ENCODE data around the gene ADGRG6.
A peak's percentile ranks its signal among the peaks of the same experiment; 100 is the strongest.
"Not testable (repeated sequence)": the region's sequence is repeated elsewhere in the genome, so short reads cannot be mapped to it uniquely, and the experiment has no call there.

ADGRG6 gene

DNA sequence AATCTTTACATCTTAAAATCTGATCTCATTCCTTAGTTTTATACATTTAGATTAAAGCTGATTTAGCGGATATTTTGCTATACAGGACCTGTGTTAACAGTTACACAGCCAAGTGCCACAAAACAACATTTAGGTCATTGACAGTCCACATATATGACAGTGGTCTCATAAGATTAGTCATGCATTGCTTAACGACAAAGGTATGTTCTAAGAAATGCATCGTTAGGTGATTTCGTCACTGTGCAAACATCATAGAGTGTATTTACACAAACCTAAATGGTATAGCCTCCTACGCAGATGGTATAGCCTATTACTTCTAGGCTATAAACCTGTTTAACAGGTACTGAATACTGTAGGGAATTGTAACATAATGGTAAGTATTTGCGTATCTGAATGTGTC lies 21.6 kb downstream of the ADGRG6 start:
- no peak for DNase-seq

DNA sequence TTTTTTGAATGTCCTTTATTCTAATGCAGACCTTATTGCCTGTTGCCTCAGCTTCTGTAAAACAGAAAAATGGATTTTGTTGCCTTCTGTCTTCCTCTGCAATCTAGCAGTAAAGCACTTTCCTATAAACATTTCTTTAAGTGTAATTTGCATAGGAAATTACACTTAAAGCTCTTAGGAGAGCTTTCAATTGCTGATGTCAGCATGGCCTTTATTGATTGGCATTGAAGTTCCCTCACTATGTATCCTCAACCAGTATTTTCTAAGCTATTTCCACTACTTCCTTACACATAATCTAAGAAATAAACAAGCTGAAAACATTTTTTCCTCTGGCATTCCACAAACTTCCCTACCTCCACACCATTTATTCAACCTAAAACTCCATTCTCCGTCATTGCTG lies 22.3 kb downstream of the ADGRG6 start:
- DNase-seq, result no peak

DNA sequence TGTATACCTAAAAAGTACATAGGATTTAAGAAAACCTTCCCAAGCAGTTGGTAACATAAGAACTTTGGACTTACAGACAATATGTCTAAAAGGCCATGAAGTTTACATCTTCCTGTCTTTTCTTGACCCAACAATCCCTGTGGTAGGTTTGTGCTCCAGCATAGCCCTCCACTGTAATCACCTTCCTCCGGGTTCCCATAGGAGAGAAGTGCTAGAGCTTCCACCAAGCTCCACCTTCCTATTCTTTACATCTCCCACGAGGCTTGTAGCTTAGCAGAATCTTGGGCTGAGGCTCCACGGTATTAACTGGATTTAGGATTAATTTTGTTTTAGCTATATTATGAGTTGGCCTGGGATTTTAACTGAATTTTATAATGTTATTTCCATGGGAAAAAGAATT lies 23.3 kb downstream of the ADGRG6 start:
- DNase-seq, result no peak

DNA sequence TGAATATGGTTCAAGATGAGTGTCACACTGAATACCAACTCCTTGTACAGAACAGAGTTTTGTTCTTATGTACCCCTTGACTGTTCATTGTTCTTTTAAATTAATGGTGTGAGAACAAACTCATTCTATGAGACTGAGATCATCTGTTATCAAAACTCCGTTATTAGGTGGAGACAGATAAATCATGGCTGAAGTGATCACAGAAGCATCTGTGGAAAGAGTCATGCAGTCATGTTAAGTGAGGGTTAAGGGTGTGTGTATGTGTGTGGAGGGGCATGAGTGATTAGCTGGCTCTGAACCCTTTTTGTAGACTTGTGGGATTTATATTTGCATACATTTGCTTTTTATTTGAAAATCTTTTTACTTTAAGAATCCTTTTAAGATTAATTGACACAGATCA lies 24.7 kb downstream of the ADGRG6 start:
- no peak for DNase-seq

DNA sequence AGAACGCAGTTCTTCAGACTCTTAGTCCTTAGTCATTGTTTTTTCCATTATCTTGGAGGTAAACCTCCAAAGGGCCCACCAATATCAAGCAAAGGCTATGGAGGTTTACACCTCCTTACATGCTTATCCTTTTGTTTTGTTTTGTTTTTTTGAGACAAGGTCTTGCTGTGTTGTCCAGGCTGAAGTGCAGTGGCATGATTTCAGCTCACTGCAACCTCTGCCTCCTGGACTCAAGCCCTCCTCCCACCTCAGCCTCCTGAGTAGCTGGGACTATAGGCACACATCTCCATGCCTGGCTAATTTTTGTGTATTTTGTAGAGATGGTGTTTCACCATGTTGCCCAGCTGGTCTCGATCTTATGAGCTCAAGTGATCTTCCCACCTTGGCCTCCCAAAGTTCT lies 26.3 kb downstream of the ADGRG6 start:
- no peak for DNase-seq

DNA sequence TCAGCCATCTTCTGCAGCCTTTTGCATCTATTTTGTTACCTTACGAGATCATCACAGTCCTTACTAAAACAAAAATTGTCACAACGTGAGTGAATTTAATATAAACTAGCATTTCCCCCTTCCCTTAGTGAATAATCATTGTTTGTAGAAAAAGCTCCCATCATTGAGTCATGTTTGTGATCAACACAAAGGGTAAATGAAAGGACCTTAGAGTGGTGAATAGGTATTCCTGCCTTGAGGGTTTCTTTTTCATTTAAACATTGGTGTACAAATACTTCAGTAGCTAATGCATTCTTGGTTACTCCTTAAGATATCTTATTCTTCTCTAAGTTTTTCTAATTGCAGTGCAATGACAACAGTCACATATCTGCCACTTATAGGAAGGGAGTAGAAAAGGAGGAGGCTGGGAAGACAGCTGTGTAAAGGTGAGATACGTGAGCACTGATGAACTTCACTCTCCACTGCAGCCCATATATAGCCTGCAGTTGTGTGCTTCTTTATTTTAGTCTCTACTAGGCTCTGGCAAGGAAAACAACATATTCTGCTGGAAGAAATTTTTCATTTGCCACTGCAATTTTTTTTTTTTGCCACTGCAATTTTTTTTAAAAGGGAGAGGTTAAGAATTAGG lies 27.8 kb downstream of the ADGRG6 start:
- DNase-seq, result no peak

DNA sequence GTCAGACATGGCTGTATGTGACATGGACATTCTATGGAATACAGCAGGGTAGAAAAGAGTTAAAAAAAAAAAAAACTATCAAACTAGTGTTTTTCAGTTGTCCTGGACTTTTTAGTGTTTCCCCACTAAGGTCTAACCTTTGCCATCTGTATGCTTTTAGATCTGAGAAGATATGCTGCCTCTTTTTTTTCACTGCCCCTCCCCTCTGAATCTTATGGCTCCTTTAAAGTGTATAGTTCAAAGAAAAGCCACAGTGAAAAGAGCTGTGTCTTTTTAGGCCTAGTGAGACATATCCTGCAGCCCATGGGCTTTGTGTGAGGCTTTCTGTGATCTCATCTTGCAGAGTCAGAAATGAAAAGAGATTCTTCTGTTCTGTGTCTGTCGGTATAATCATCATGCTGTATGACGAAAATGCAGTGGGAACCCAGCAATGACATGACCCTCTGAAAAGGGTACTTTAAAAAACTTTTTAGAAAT lies 29.3 kb downstream of the ADGRG6 start:
- DNase-seq, result peak; percentile 11

DNA sequence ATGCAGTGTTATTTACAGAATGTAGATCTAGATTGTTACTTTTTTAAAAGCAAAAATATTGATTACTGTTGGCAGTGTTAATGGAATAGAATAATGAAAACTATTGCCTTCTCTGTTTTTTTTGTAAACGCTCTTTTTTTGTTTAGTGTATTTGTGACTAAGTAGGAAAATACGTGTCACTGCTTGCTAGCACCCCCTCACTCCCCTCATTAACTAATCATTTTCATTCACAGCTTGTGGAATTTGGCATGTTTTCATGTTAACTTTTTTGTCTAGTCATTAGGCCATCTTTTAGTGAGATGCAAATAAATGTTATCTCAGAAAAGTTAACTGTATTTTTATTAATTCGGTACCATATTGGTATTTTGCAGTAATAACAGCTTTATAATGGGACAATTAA lies 29.8 kb downstream of the ADGRG6 start:
- DNase-seq, result no peak

DNA sequence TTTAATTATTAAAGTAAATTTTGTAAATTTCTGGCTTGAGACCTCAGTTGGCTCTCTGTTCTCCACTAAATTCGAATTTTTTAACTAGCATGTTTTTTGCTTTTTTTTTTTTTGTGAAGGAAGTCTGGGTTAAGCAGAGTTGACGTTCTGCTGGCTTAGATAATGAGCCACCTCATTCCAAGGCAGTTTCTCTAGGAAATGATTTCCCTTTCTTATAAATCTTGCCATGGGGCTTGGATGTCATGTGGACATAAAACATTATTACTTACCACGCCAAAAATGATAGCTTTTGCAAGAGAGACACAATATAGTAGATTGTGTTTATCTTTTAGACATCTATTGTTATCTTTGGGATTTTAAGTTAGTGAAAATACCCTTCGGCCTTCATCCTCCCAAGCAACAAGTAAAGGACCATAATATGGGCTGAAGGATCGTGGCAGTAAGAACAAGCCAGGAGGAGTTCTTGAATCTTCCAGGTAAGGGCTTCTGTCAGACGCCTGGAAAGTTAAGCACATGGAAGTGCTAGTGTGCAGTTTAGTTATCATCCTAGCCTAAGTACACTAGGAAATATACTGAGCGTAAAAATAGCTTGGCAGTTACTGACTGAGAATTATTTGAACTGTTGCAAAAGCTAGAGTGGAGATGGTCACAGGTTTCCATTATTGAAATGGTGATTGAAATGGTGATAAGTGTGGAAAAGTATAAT lies 30.7 kb downstream of the ADGRG6 start:
- no peak for DNase-seq

DNA sequence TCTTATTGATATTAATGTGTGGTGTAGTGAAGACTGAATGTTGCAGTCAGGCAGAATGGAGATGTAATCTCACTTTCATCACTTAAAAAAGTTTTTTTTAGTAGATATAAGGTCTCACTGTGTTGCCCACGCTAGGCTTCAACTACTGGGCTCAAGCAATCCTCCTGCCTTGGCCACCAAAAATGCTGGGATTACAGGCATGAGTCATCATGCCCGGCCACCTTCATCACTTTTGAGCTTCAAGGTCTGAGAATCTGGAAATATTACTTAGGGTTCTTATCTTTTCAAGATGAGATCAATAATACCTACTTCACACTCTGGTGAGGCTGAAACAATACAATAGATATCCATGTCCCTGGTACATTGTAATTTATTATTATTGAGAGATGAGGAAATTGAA lies 31.6 kb downstream of the ADGRG6 start:
- no peak for DNase-seq

DNA sequence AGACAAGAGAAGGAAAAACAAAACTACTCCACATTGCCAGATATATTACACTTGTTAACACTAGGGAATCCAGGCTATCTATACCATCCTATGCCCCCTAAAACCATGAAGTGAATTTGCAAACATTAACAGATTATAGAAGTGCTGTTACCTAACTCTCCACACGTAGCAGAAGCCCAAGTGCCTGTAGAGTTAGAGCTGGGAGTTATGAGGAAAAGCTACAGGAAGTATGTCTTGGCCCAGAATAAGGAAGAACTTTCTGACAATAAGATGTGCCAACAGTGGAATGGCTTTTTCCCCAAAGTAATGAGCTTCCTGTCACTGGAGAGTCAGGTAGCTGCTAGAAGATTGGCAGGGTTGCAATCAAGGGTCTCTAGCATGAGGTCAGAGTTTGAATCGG lies 32.5 kb downstream of the ADGRG6 start:
- no peak for DNase-seq

DNA sequence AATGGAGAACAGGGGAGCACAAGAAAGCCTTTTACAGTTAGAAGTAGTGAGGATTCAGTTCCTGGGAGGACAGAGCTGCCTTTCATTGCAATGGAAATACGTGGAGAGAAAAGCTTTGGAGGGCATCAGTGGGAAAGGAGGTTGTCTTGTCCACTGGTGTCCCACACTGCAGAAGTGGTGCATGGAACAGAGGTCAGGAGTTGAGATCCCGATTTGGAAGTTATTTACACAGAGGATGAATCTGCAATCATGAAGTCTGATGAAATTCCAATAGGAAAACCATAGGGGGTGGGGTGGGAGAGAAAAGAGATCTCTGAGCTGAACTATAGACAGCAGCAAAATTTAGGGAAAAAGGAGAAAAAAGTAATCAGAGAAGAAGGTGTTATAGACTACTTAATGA lies 33.6 kb downstream of the ADGRG6 start:
- DNase-seq, result no peak

DNA sequence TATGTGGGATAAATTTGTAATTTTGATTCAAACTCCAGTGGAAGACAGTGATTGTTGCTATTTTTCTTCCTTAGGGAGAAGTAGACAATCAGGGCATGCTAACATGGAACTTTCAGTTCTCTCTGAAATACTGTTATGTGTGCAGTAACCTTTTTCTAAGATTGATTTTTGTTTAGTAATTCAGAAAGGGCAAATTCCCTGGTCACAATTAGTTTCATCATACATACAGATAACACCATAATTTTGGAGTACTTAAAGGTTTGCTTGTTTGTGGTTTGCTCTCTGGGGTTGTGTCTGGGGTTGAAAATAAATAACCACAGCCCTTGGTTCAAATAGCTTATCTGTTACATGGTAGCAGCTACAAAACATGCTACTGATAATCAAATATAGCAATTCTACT lies 34.4 kb downstream of the ADGRG6 start:
- DNase-seq, result no peak

DNA sequence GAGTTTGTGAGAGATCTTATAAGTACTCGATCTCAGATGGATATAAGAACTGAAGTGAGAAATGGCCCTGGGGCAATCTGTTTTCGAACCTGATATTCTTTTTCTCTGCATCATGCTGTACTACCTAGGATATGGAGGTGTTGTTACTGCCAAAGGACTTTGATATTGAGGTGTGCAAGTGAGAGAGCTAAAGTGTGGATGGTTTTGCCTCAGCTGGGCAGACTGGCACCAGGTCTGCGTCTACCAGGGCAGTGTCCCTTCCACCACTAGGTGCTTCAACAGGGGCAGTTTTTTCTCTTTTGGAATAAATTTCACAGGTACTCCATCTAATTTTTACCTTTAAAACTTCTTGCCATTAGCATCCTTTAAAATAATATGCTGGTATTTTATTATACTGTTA lies 35.0 kb downstream of the ADGRG6 start:
- no peak for DNase-seq

DNA sequence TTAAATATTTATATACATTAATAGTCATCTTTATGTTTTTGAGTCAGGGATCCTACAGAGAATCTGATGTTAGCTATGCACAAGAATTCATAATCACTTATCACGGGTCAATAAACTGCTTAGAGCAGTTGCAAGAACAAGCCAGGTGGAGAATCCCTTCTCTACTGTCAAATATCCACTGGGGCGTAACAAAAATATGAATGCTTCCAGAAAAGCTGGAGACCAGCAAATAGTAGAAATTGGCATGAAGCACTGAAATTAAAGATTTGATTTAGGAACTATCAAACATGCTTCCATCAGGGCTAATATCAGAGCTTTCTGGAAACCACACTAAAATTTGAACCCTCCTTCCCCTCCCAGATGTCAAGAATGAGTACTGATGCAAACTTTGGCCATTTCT lies 37.3 kb downstream of the ADGRG6 start:
- DNase-seq, result no peak

DNA sequence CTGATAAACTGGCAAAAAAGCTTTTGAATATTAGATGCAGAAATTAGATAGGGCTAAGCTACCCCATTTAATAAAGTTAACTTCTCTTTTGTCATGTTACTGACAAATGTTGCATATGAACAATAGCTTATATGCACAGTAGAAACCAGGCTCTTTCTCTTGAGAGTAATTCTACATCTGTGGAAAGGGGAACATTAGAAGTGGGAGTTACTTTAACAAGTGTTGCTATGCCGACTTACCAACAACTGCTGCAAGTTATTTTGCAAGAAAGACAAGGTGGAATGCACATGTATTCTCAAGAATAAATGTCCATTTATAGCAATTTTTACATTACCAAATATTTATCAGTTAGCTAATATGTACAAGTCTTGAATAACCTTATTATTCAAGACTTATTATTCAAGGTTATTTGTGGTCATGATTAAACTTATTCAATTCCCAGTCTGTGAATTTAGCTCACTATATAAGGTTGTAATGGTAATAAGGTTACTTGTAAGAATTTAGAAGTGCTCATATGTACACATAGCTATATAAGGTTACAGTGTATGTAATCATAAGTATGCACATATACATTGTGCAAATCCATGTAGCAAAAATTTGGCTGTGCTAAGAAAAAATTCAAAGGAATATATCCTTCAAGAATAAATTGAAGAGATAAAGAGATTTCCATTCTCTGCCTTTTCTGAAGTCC lies 38.3 kb downstream of the ADGRG6 start:
- DNase-seq, result no peak

DNA sequence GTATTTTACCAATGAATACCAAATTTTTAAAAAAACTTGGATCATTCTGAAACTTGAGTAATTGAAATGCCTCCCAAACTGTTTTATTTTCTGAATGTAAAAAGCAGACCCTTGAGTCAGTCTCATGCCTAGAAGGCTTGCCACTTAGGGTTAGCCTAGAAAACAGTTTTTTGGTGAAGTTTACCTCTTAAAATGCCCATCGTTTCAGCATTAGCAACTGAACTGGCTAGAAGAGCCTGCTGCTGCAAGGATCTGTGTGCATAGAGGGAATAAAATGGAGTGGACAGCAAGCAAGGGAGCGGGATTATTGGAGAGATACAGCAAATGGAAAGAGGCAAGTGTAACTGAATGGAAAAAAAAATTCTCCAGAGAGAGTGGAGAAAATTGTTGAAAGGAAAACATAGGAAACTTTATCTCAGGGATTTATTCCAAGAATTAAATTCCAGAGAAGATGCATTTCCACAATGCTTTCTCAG lies 40.1 kb downstream of the ADGRG6 start:
- DNase-seq, result no peak

DNA sequence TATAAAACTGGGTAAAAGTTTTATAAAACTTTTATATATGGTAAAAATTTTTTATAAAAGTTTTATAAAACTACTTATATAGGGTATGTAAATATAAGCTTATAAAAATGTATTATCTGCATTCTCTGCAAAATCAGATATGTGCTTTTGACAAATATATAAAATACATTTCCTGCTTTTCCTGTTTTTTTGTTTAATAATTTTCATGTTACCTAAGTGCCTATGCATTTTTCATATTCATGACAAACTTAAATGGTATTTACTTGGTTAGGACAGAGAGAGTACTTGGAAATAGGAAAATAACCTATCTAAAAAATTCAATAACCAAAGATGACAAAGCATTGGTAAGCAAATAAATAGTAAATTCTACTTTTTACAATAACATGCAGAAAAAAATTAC lies 41.2 kb downstream of the ADGRG6 start:
- DNase-seq, result no peak

DNA sequence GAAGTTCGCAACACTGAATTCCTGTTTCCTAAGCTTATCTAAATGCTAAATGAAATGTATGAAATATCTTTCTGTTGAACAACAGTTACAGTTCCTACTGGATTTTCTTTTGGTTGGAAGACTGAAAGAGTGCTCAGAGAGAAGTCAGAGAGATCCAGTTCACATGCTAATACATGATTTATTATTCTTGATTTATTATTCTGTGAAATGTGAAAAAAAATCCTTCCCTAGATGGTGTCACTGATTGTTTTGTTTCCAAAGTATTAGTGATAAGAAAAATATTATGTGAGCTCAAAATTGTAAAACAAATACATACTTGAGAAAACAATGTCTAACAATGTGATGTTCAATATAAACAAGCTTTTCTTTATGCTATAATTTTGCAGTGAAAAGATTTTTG lies 42.1 kb downstream of the ADGRG6 start:
- no peak for DNase-seq

DNA sequence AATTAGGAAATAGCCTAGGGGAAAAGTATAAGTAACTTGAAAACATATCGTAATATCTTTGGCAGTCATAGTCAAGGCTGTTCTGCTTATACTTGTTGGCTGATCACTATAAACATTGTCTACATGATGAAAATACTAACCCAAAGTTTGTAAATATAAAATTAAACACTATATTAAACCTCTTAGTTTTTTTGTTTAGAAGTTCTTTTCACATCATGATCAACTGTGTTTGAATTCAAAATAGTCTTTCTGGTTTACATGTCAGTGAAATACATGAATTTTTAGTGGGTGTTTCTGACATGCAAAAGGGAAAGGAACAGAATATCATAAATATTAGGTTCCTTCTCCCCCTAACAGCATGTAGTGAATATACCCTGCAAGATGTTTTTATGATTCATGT lies 43.5 kb downstream of the ADGRG6 start:
- DNase-seq, result no peak

DNA sequence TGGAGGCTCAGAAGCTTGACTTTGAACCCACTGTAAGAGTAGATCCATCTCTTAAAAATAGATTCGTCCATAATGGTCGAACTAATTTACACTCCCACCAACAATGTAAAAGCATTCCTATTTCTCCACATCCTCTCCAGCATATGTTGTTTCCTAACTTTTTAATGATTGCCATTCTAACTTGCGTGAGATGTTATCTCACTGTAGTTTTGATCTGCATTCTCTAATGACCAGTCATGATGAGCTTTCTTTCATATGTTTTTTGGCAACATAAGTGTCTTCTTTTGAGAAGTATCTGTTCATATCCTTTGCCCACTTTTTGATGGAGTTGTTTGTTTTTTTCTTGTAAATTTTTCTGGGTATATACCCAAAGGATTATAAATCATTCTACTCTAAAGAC lies 44.4 kb downstream of the ADGRG6 start:
- not testable (repeated sequence) for DNase-seq

DNA sequence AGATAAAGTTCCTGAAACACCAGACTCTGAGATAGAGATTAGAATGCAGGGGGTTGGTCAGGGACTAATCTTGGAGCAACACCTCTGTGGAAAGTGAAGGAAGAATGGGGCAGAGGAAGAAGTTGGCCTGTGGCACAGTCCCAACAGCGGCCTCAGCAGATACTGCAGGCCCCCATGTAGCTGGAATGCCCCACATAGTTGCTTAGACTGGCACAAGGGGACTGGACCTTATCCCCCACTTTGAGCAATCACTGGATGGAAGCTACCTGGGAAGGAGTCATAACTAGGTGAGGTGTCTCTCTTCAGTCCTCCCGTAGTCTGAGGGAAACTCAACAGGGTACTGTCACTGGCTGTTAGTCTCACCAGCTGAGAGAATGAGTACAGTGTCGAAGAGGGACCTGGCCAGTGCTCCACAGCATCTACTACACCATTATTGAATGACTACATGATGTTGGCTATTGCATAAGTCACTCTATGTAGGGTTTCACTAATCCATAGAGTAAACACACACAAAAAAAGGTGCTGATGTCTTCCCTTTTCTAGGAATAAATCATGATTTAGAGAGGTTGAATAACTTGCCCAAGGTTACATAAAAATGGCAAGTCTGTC lies 47.5 kb downstream of the ADGRG6 start:
- DNase-seq, result no peak

DNA sequence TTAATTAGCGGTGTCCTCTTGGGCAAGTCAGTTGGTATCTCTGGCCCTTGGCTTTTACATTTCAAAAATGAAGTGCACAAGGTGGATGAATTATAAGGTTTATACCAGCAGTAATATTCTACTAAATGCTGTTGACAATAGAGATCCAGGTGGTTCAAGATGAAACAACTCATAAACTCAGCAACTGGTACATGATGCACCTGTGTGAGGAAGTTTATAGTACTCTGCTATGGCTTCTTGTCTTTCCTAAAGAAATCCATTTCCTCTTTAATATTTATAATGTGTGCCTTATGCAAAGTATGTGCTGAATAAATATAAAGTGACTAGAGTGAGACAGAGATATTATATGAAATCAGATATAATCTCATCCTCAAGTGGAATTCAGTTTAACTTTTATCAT lies 48.5 kb downstream of the ADGRG6 start:
- no peak for DNase-seq

DNA sequence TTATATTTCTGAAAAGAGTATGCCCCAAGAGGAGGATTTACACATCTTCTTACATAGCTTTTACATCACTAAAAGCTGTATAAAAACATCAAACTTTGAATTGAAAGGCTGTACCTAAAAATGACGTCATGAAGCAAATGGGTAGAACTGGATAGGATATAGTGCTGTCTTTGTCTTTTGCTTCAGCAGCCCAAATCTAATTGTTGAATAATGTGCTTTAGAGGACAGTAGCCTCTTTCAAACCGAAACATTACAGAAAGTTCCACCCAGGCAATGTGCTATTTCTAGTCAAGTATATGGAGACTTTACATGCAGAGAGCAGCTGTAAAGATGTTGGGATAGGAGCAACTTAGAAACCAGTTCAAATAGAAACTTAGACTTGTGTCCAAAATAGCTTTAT lies 51.9 kb downstream of the ADGRG6 start:
- no peak for DNase-seq

All from retina (tissue), 1 donor.